Measurements from ENCODE around the gene RGN.
"Not testable (repeated sequence)": the region's sequence is repeated elsewhere in the genome, so short reads cannot be mapped to it uniquely, and the experiment has no call there.

The RGN gene

GRCh38 chrX:47078129-47079043, at the start of gene RGN:
TSS of gene RGN (plus strand) at chrX:47078443. CDS start at chrX:47081145, 2,702 bp downstream.
- peak in 8 of 10 donors; percentile 4 to 85 (median 29) for DNase-seq

DNA sequence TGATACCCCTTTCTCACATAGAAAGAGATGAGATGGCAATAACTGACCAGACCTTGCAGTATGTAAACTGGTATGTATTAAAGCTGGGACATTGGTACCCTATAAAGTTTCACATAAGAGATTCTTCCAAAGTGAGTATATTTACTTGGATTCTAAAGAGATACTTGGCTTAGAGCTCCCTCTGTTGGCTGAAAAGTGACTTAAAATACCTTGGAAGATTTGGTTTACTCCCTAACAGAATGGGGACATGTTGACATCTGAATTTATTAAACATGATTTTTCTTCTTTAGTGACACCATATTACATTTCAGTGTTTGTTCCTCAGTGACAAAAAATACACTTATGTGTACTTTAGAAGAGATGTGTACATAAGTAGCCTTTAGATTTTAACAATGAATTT, 47.9 kb upstream of the RGN start:
- DNase-seq: no peak
- intact Hi-C loops (cut with DNase I): loop anchor here (2.0 kb wide), 1 partner anchor 128 kb away; no protein-coding TSS in a partner anchor

More at GRCh38 chrX:47078129-47079043, at the start of gene RGN:
- intact Hi-C loops (cut with DNase I): no loop called here

DNA sequence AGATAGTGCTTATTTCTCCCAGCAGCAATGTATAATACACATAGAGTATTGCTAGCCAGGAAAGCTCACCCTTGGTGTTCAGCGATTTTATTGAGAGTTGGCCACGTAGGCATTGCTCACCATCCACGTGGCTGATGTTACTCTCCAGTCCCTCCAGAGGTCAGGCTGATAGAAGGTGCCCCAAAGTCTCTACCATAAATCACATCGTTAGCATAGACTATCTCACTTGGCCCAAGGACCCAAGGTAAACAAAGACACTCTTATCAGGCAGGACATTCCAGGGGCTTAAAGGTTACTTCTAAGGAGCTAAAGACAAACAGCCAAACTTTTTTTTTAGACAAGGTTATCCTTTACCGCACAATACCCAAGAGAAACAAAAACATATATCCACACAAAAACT, 30.3 kb upstream of the RGN start:
- intact Hi-C loops (cut with DNase I): no loop called here
- no peak for DNase-seq

DNA sequence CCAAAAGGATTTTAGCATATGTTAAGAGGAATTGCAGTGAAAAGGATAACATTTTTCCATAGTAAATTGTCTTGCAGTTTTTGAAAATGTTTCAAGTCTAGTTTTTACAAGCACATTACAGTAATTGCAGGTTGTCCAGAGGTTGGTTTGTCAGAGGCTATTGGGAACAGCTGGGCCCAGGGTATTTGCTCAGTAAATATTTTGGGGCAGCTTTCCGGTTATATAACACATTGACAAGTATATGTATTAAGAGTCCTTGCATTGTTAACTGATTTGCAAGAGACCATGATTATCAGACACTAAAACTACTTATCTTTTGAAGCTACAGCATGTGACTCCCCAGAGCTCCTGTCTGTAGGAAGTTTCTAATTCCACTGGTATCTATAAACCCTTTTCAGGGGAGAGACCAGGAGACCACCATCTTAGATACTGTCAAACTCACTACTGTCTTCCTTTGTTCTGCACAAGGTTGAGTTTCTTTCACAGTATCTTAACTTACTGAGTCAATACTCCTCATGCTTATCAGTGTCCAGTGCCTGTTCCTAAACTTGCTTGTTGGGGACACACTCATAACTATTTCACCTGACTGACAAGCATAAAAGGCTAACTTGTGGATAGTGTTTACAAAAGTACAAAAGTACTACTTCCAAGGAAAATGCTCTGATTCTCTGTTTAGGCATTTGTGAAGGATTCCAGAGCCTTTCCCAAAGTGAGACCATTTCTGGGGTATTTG, 18.9 kb upstream of the RGN start:
- intact Hi-C loops (cut with DNase I): no loop called here
- DNase-seq: no peak

DNA sequence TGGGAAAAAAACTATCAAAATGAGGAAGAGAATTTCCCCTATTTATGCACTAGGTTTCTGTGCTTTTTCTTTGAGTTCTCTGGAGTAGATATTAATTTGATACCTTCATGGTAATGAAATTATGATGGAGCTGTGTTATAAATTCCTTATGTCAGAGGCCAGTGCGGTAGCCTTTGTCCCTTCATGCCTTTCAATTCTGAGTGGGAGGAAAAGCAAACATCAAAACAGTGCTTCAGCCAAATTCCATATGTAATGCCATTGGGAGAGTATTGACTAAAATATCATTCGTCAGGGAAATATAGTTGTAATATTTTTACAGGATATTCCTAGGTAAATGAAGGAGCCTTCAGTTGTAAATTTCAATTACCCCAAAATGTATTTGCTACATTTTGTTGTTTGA, 17.5 kb upstream of the RGN start:
- intact Hi-C loops (cut with DNase I): no loop called here
- no peak for DNase-seq

GRCh38 chrX:47061238-47061919, 16.9 kb upstream of the RGN start:
- intact Hi-C loops (cut with DNase I): no loop called here
- no peak for DNase-seq

DNA sequence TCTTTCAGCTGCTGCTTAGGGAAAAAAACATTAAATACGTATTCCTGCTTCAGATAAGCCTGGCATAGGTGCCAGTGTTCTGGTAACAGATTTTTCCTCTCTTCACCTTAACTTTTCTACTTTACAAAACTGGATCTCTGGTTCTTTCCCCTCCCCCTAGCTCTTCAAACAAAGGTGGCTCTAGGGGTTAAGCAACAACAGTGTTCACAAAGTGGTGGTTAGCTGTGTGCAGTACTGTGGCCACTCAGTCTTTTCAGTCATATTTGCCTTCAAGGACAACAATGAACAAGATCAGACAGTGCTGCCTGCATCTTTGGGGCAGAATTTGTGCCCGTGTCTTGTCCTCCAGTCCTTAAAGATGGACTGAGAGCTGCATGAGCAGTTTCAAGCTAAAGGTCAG, 15.1 kb upstream of the RGN start:
- DNase-seq: no peak
- intact Hi-C loops (cut with DNase I): no loop called here

- intact Hi-C loops (cut with DNase I): no loop called here
- no peak for DNase-seq
Observed at GRCh38 chrX:47068214-47068613, 10.0 kb upstream of the RGN start.

DNA sequence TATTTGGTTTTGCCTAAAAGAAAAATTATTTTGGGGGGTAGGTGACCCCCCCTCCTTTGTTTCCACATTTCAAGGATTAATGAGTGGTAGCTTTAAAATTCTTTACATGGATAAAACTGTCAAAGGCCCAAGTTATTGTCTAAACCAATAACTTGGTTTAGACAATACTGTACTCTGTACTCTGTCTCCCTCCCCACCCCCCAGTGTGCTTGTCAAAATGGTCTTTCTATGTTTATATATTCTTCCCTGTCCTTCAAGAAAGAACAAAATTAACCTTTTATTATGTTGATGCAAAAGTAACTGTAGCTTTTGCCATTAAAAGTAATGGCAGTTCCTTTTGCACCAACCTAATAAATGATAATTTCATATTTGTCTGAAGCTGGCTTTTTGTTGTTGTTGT, 9.5 kb upstream of the RGN start:
- no peak for DNase-seq
- intact Hi-C loops (cut with DNase I): no loop called here

DNA sequence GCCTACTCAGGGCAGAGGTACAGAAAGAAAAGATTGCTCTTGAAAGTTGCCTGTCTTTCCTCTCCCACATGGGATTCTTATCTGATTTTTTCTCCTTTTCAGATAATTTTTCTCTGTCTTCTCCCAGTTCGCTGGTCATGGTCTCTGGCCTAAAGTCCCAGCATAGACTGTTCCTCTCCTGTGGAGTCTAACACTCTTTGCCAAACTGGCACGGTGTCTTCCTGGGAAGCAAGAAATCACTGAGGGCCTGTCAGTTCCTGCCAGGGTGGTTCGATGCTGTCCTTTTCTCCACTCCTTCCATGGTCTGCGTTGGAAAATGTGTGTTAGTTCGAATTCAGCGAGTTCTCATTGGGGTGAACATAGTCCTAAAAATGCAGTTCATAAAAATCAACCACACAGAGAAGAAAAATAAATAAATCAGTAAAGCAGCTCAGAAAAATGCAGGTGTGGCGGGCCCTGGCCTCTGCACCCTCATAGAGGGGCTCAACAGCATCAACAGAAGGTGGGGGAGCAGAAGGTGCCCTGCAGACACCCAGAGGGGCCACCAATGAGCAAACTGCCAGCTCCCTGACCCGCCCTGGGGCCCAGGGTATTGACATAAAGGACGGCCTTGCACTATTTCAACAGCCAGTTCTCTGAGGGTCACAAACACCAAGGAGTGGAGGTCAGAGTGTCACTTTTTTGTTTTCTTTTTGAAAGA, 2.1 kb downstream of the RGN start:
- intact Hi-C loops (cut with DNase I): no loop called here
- DNase-seq: no peak

DNA sequence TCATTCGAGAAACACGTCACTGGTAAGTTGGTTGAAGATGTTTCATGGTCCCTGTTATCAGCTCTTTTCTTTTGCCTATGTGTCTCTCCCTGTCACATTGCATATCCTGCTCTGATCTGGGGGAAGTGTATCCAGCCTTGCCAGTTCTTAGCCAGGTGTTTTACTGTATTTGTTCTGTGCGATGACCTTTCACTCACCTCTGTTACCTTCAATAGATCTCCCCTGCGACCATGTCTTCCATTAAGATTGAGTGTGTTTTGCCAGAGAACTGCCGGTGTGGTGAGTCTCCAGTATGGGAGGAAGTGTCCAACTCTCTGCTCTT, 2.6 kb downstream of the RGN start:
- DNase-seq: no peak
- intact Hi-C loops (cut with DNase I): no loop called here

GRCh38 chrX:47091149-47091775, 13.0 kb downstream of the RGN start:
- intact Hi-C loops (cut with DNase I): loop anchor here (5.0 kb wide), 2 partner anchors 189 to 294 kb away; no protein-coding TSS in a partner anchor
- no peak for DNase-seq

DNA sequence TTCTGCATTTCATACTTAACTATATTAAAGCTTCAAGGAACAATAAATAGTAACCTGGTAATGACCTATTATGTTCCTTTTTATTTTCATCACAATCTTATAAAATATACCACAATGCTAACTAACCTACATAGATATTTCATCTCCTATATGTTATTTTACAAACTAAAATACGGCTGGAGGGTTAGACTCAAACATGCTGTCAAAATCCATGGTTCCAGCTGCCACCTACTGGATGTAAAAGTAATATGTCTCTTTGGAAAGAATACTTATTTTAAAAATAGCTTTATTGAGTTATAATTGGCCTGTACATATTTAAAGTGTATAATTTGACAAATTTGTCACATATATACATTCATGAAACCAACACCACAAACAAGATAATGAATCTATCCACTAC, 15.0 kb downstream of the RGN start:
- DNase-seq: peak in 1 of 10 donors; percentile 10
- intact Hi-C loops (cut with DNase I): loop anchor here (2.0 to 5.0 kb wide), 3 partner anchors 191 to 334 kb away; partner anchors contain the start of gene SLC9A7

DNA sequence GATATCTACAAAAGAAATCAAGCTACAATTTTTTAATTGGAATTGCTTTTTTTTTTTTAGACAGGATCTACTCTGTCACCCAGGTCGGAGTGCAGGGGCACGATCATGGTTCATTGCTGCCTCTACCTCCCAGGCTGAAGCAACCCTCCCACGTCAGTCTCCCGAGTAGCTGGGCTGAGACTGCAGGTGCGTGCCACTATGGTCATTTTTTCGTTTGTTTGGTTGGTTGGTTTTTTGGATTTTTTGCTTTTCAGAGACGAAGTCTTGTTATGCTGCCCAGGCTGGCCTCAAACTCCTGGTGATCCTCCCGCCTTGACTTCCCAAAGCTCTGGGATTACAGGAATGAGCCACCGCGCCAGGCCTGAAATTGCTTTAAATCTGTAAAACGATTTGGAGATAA, 15.6 kb downstream of the RGN start:
- intact Hi-C loops (cut with DNase I): loop anchor here (2.0 to 5.0 kb wide), 3 partner anchors 192 to 335 kb away; partner anchors contain the start of gene SLC9A7
- DNase-seq: no peak

DNA sequence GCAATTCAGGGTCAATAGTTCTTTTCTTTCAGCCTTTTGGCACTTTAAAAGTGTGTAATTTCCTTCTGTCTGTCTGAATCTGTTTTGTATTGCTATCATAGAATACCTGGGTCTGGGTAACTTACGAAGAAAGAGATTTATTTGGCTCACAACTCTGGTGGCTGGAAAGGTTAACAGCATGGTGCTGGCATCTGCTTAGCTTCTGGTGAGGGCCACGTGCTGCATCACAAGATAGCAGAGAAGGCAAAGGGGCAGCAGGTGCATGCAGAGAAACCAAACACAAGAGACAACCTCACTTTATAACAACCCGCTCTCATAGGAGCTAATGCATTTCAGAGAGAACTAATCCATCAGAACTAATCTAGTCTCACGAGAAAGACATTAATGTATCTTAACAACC, 18.8 kb downstream of the RGN start:
- DNase-seq: no peak
- intact Hi-C loops (cut with DNase I): no loop called here

DNA sequence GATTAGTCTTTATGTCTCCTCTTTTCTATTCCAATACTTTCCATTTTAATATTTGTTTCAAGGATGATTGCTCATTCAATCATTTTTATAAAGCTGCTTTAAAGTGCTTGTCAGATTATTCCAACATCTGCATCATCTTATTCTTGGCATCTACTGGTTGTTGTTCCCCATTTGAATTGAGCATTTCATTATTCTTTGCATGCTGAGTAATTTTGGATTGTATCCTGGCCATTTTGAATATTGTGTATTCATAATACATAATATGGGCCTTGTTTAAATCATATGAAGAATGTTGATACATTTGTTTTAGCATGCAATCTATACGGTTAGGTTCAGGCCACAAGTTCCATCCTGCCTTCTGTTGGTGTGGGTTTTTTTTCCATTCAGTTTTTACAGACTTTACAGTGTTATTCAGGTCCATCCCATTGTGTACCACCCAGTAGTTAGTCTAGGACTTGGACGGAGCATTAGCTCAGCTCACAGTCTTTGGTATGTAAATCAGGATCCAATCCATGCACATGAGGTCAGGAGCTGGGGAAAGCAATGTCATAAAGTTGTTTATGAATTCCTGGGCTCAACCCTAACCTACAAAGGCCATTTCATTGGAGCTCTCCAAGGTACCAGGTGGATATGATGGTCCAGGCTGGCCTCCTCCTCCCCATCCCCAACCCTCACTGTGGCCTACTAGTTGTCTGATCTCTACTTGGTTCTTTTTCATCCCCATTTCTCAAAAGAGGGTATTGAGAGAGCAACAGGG, 20.3 kb downstream of the RGN start:
- intact Hi-C loops (cut with DNase I): no loop called here
- no peak for DNase-seq

DNA sequence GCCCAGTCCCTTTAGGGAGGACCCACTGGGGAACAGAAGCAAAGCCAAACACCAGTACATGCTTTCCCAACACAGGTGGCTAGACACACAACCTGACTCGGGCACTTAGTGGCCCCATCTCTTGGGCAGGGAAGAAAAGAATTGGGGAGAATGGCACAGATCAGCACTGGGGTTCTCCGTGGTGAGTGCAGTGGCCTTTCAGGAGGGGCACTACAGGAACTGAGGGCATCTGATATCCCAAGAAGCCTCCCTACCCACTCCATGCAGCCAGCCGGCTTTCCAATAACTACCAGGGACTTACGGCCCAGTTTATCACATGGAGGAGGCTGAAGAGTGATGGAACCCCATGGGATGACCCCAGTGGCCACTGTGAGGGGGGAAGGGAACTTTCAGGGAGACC, 23.0 kb downstream of the RGN start:
- intact Hi-C loops (cut with DNase I): no loop called here
- DNase-seq: no peak

GRCh38 chrX:47110936-47111615, 32.8 kb downstream of the RGN start:
- DNase-seq: peak in 1 of 10 donors; percentile 67
- intact Hi-C loops (cut with DNase I): not testable (repeated sequence)
